C4-2B (cell line): ENCODE measurements around the gene GPHN.

Experiments
- ZFX ChIP-seq: fragments of 450-650 bp; IDR thresholded peaks from 2 replicates; pipeline ENCODE4 v1.6.1; 2017
- TF ChIP-seq, protein P1 (sequence below): fragments of 450-650 bp; conservative IDR thresholded peaks from 2 replicates; pipeline ENCODE4 v1.5.1; 2017; ENCODE audit warnings: mild to moderate bottlenecking

DNA sequence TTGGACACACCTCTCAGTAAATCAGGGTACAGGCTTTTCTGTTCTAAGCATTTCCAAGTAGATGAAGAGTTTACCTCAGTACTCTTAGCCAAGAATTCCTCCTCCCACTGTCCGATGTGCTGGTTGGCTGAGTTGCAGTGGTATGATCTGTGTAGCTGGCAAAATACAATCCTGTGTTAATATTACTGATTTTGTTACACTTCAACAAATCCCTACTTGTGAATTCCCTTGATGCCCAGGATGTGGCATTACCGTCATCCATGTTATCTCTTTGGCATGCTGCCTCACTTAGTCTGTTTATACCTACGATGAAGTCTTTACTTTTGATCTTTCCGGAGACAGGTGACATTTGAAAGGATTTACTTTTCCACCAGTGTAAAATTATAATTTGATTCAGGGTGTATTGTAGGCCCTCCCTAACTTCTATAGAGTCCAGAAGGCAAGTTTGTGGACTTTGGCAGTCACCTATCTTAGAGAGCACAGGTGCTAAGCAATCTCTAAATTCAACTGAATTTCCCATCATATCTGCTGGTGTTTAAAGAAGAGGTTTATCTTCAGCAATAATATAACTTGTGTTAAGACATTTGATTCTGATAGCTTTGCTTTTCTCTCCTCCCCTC lies 11.6 kb upstream of the GPHN start:
- TF ChIP-seq, protein P1, sequence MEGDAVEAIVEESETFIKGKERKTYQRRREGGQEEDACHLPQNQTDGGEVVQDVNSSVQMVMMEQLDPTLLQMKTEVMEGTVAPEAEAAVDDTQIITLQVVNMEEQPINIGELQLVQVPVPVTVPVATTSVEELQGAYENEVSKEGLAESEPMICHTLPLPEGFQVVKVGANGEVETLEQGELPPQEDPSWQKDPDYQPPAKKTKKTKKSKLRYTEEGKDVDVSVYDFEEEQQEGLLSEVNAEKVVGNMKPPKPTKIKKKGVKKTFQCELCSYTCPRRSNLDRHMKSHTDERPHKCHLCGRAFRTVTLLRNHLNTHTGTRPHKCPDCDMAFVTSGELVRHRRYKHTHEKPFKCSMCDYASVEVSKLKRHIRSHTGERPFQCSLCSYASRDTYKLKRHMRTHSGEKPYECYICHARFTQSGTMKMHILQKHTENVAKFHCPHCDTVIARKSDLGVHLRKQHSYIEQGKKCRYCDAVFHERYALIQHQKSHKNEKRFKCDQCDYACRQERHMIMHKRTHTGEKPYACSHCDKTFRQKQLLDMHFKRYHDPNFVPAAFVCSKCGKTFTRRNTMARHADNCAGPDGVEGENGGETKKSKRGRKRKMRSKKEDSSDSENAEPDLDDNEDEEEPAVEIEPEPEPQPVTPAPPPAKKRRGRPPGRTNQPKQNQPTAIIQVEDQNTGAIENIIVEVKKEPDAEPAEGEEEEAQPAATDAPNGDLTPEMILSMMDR: no peak
- no peak for TF ChIP-seq ZFX
